IPS-NIHi7 (cell line): ENCODE measurements around the gene SLC25A53.
"Not testable (repeated sequence)": the region's sequence is repeated elsewhere in the genome, so short reads cannot be mapped to it uniquely, and the experiment has no call there.

ENCODE experiments used
- DNase-seq: peaks from one replicate; pipeline ENCODE4 v3.0.0; 2012; ENCODE audit warnings: mixed read lengths; ENCODE audit errors: extremely low spot score

SLC25A53 gene

GRCh38 chrX:104075778-104076445 is 80.9 kb downstream of the SLC25A53 start, which contains the start of gene TMSB15C:
Gene TMSB15C (minus strand): TSS chrX:104076236.
- not testable (repeated sequence) for DNase-seq

- DNase-seq, result not testable (repeated sequence)
These were observed 94.2 kb downstream of the SLC25A53 start for GRCh38 chrX:104062636-104063035.

GRCh38 chrX:104054956-104055355 is 101.9 kb downstream of the SLC25A53 start:
- not testable (repeated sequence) for DNase-seq
